PC-3 (cell line): ENCODE results near the gene SELL. TPM values are rescaled to one million over a fixed set of nuclear protein-coding genes. Genes with fewer than 3 reads are reported as not detected.

Experiments
- ATAC-seq: fragments of 200-7000 bp; cut with Tn5 transposase; 2 replicates; pipeline ENCODE4 v1.9.1; 2020; ENCODE audit warnings: mild to moderate bottlenecking, moderate library complexity
- BruUV-seq: library from RNA; stranded (reverse); fragments of 400-500 nt; replicated peaks from 2 replicates; lab custom pipeline; 2021; lab: Mats Ljungman, UMichigan
- CTCF ChIA-PET: fragments of 300-600 bp; sonication (Branson Sonifier 250); formaldehyde crosslinking; loops from one replicate; lab custom pipeline; 2022; ENCODE audit warnings: antibody characterized with exemption; lab: Charles Lee
- POLR2A ChIA-PET: fragments of 300-600 bp; sonication (Branson Sonifier 250); formaldehyde crosslinking; loops from one replicate; lab custom pipeline; 2022; ENCODE audit warnings: antibody characterized with exemption; ENCODE audit not compliant: unreplicated experiment; lab: Charles Lee
- DNase-seq: peaks from one replicate; pipeline ENCODE4 v3.0.0-alpha.2; 2015
- H2AFZ ChIP-seq: fragments of 300-600 bp; sonication (generic); 2 replicates; pipeline ENCODE4 v1.6.0; 2016; ENCODE audit warnings: antibody characterized with exemption, low read length
- H3F3A ChIP-seq: fragments of 300-600 bp; sonication (generic); one replicate; pipeline ENCODE4 v1.6.0; 2017; ENCODE audit warnings: antibody characterized with exemption, low read length, control low read depth, mild to moderate bottlenecking; ENCODE audit not compliant: unreplicated experiment
- H3K27ac ChIP-seq: fragments of 300-600 bp; sonication (generic); 2 replicates; pipeline ENCODE4 v1.5.1; 2016; ENCODE audit warnings: mild to moderate bottlenecking, low read length
- H3K27me3 ChIP-seq: fragments of 300-600 bp; sonication (generic); 2 replicates; pipeline ENCODE4 v1.6.1; 2016; ENCODE audit warnings: low read length, mixed read lengths
- H3K36me3 ChIP-seq: fragments of 300-600 bp; sonication (generic); 2 replicates; pipeline ENCODE4 v1.6.1; 2016; ENCODE audit warnings: low read depth, mixed run types, low read length, mixed read lengths
- H3K4me1 ChIP-seq: fragments of 300-600 bp; sonication (generic); 2 replicates; pipeline ENCODE4 v1.5.1; 2016; ENCODE audit warnings: low read length; ENCODE audit not compliant: insufficient read depth
- H3K4me2 ChIP-seq: fragments of 300-600 bp; sonication (generic); 2 replicates; pipeline ENCODE4 v1.6.0; 2016; ENCODE audit warnings: low read length
- H3K4me3 ChIP-seq: fragments of 300-600 bp; sonication (generic); 2 replicates; pipeline ENCODE4 v1.5.1; 2016; ENCODE audit warnings: mild to moderate bottlenecking, low read length, mixed read lengths
- H3K79me2 ChIP-seq: fragments of 300-600 bp; sonication (generic); 2 replicates; pipeline ENCODE4 v1.6.1; 2017; ENCODE audit warnings: low read length, mixed read lengths
- H3K9ac ChIP-seq: fragments of 300-600 bp; sonication (generic); 2 replicates; pipeline ENCODE4 v1.6.0; 2016; ENCODE audit warnings: mild to moderate bottlenecking, low read length
- H3K9me2 ChIP-seq: fragments of 300-600 bp; sonication (generic); replicated peaks from 2 replicates; pipeline ENCODE4 v1.6.1; 2016; ENCODE audit warnings: mixed run types, low read length, mixed read lengths
- H3K9me3 ChIP-seq: fragments of 300-600 bp; sonication (generic); 2 replicates; pipeline ENCODE4 v1.6.1; 2016; ENCODE audit warnings: low read length, mixed read lengths
- H4K20me1 ChIP-seq: fragments of 300-600 bp; sonication (generic); 2 replicates; pipeline ENCODE4 v1.6.1; 2016; ENCODE audit warnings: low read length, mixed read lengths
- EZH2 ChIP-seq: fragments of 300-600 bp; sonication (generic); IDR thresholded peaks from one replicate; pipeline ENCODE4 v1.6.1; 2017; ENCODE audit warnings: antibody characterized with exemption, mild to moderate bottlenecking, low read length; ENCODE audit not compliant: unreplicated experiment
- EZH2phosphoT487 ChIP-seq: fragments of 300-600 bp; sonication (generic); IDR thresholded peaks from 2 replicates; pipeline ENCODE4 v1.6.1; 2018; ENCODE audit warnings: mild to moderate bottlenecking, antibody characterized with exemption, low read length, borderline replicate concordance
- intact Hi-C: fragments of 100-400 bp; cut with micrococcal nuclease; formaldehyde crosslinking; loops from 2 replicates; pipeline ENCODE4 v1.9.0; 2023
- total RNA-seq: library from RNA; depleted of rRNA; stranded (reverse); fragments of >200 nt; gene quantifications from 2 replicates; pipeline ENCODE4 v1.2.3, GENCODE V29; 2014
- TF ChIP-seq, protein P1 (sequence below): fragments of 300-600 bp; sonication (generic); conservative IDR thresholded peaks from 2 replicates; pipeline ENCODE4 v1.5.1; 2017; ENCODE audit warnings: antibody characterized with exemption, low read depth, mild to moderate bottlenecking, low read length

The SELL gene
- total RNA-seq, 1 experiment from 2014 or later: 1.2 TPM

DNA sequence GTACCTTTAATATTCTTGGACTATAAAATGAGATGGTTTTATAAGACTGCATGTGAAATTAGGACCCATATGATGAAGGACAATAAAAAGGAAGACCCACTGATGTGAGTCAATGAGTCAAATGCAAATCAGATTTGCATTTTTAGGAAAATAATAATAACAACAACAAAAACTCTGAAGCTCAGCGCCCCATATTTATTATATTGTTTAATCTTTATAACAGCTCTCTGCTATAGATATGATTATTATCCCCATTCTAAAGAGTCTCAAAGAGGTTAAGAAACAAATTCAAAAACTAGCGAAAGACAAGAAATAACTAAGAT, 850 bp upstream of the SELL start:
- Histone ChIP-seq H3K9ac (no peak overlapping the region), H4K20me1 (no peaks in the 10 kb centered on the region), H3K27ac (no peak overlapping the region), H3K9me3 (no peaks in the 10 kb centered on the region), H3K9me2 (no peaks in the 10 kb centered on the region), H3K4me2 (peak overlapping the region; percentile 82), H3F3A (no peaks in the 10 kb centered on the region), H3K4me1 (peaks cover 6% of the 10 kb centered on the region; the same call in 1 of the 2 replicates), H3K79me2 (no peaks in the 10 kb centered on the region), H2AFZ (peak overlapping the region; percentile 89), H3K27me3 (peaks cover 7% of the 10 kb centered on the region; the same call in 1 of the 2 replicates), H3K4me3 (peak overlapping the region; percentile 63; the same call in 1 of the 2 replicates), H3K36me3 (no peaks in the 10 kb centered on the region)
- no peak for DNase-seq
- intact Hi-C loops: loop anchor here (1.0 to 10.0 kb wide), 4 partner anchors 97 to 327 kb away; no protein-coding TSS in a partner anchor
- no TSS peak for BruUV-seq
- TF ChIP-seq EZH2 (no peak), EZH2phosphoT487 (no peak)
- TF ChIP-seq, protein P1, sequence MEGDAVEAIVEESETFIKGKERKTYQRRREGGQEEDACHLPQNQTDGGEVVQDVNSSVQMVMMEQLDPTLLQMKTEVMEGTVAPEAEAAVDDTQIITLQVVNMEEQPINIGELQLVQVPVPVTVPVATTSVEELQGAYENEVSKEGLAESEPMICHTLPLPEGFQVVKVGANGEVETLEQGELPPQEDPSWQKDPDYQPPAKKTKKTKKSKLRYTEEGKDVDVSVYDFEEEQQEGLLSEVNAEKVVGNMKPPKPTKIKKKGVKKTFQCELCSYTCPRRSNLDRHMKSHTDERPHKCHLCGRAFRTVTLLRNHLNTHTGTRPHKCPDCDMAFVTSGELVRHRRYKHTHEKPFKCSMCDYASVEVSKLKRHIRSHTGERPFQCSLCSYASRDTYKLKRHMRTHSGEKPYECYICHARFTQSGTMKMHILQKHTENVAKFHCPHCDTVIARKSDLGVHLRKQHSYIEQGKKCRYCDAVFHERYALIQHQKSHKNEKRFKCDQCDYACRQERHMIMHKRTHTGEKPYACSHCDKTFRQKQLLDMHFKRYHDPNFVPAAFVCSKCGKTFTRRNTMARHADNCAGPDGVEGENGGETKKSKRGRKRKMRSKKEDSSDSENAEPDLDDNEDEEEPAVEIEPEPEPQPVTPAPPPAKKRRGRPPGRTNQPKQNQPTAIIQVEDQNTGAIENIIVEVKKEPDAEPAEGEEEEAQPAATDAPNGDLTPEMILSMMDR: no peak
- CTCF ChIA-PET: interaction anchor here (0.6 to 1.3 kb wide), 6 partner anchors 83 to 126 kb away, joined by 3 to 9 read pairs (median 5); partner anchors contain the start of genes F5 and METTL18
- ATAC-seq: no peak
- POLR2A ChIA-PET: no interaction called here

DNA sequence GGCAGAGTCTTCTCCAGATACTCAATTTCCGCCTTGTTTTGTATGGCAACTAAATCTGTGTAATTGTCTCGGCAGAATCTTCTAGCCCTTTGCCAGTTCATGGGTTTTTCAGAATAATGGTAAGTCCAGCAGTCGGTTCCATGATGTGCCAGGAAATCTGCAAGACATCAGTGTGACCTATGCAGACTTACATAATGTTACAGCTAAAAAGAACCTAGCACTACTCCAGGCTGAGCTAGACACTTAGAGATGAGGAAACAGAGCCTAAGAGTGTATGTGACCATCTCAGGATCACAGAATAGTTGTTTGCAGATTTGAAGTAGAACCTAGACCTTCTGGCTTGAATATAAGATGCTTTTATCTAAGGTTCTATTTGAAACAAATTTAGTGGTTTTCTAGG, 2.8 kb downstream of the SELL start:
- Histone ChIP-seq H3F3A (no peaks in the 10 kb centered on the region), H3K9ac (no peak overlapping the region), H3K4me1 (peaks cover 6% of the 10 kb centered on the region; the same call in 1 of the 2 replicates), H4K20me1 (no peaks in the 10 kb centered on the region), H3K9me2 (no peaks in the 10 kb centered on the region), H3K9me3 (no peaks in the 10 kb centered on the region), H3K79me2 (no peaks in the 10 kb centered on the region), H3K27ac (no peak overlapping the region), H3K4me2 (no peak overlapping the region), H2AFZ (no peak overlapping the region), H3K36me3 (no peaks in the 10 kb centered on the region), H3K27me3 (0 out of 2 replicates have a peak, but pooled peaks cover 3% of the 10 kb centered on the region), H3K4me3 (no peak overlapping the region)
- TF ChIP-seq, protein P1: no peak
- intact Hi-C loops: loop anchor here (1.0 kb wide), 1 partner anchor 242 kb away; no protein-coding TSS in a partner anchor
- ChIA-PET CTCF (no interaction called here), POLR2A (no interaction called here)
- ATAC-seq: no peak
- no TSS peak for BruUV-seq
- no peak for DNase-seq

DNA sequence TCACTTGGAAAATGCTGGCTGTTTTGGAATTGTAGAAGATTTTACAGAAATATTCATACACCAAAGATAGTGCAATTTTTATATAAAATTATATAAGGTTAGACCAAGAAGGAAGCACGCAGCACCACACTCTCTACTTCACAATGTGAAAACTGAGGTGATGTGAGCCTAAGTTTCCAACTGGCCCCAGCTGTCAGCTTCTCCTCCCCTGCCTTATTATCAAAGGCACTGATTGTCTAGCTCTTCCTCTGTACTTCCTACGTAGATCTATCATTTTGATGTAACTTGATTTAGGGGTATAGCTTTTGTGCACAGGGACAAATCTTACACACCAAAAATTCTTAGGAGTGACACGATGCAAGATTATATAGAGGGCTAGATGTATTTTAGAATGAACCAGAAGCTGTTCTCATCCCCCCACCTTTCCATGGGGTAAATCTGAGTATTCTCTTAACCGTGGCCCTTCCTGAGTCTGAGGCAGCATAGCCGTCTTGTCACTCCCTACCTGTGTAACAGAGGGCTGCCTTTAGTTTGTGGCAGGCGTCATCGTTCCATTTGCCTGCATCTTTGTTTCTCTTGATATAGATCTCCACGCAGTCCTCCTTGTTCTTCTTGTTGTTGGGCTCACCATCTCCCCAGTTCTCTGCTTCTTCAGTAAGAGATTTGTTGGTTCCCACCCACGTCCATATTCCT, 3.4 kb downstream of the SELL start:
- CTCF ChIA-PET: no interaction called here
- no peak for TF ChIP-seq EZH2
- TF ChIP-seq, protein P1: no peak
- H3K9me3 ChIP-seq: no peaks in the 10 kb centered on the region
- H3K9me2 ChIP-seq: no peaks in the 10 kb centered on the region
- 0 out of 2 replicates have a peak, but pooled peaks cover 3% of the 10 kb centered on the region for H3K27me3 ChIP-seq
- peaks cover 6% of the 10 kb centered on the region; the same call in 1 of the 2 replicates for H3K4me1 ChIP-seq
- H2AFZ ChIP-seq: no peak overlapping the region
- H3K9ac ChIP-seq: no peak overlapping the region
- no peak overlapping the region for H3K4me2 ChIP-seq
- H3K27ac ChIP-seq: no peak overlapping the region
- no peaks in the 10 kb centered on the region for H4K20me1 ChIP-seq
- POLR2A ChIA-PET: no interaction called here
- H3K79me2 ChIP-seq: no peaks in the 10 kb centered on the region
- DNase-seq (no peak), ATAC-seq (no peak)
- H3K36me3 ChIP-seq: no peaks in the 10 kb centered on the region
- intact Hi-C loops: no loop called here
- no peak overlapping the region for H3K4me3 ChIP-seq
- H3F3A ChIP-seq: no peaks in the 10 kb centered on the region
- BruUV-seq: no TSS peak
